ENCODE results near the gene GUCY1A2. TPM values are rescaled to one million over a fixed set of nuclear protein-coding genes. Genes with fewer than 3 reads are reported as not detected.
A peak's percentile ranks its signal among the peaks of the same experiment; 100 is the strongest.

The GUCY1A2 gene
- polyA plus RNA-seq, 1 donor (not counting 4 experiments of a cell fraction or from before 2014, with no cell fraction given): not detected

DNA sequence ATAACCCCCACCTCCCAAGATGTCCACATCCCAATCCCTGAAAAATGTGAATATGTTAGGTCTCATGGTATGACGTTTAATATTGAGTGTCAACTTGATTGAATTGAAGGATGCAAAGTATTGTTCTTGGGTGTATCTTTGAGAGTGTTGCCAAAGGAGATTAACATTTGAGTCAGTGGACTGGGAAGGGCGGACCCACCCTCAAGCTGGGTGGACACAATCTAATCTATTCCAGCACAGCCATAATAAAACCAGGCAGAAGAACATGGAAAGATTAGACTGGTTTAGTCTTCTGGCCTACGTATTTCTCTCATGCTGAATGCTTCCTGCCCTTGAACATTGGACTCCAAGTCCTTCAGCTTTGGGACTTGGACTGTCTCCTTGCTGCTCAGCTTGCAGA lies 315.5 kb downstream of the GUCY1A2 start:
- dilution Hi-C loops (cut with MboI; ENCODE audit: extremely low pct_ligation_motif_present, low sequenced_read_pairs): no loop called here
- FAIRE-seq: no peak

DNA sequence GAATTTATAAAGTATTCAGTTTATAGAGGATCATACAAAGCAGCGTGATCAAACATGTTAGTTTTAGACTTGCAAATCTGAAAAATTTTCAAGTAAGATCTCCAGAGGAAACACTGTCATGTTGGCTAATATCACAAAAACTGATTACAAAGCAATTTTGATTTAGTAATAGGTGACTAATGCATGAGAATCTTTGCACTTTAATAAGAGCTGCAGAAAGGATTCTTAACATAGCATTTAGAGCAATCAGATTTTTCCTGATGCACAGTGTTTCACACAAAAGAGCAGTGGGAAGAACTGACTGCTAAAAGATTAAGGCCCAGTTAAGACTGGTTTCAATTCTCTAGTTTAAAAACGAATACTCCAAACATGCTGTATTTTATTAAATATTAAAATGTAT lies 321.2 kb downstream of the GUCY1A2 start:
- peaks cover 18% of the 10 kb centered on the region for H3K4me1 ChIP-seq (ENCODE audit: control insufficient read depth, extremely low read depth, insufficient read depth, low read length)
- H3K36me3 ChIP-seq (ENCODE audit: control insufficient read depth in 2 of 2, extremely low read depth in 1 of 2, insufficient read depth in 2 of 2, low read length in 2 of 2): no peaks in the 10 kb centered on the region
- no peak for TF ChIP-seq EZH2 (IDR thresholded peaks at IDR 0.05; ENCODE audit: low read length)
- TF ChIP-seq, protein P1, sequence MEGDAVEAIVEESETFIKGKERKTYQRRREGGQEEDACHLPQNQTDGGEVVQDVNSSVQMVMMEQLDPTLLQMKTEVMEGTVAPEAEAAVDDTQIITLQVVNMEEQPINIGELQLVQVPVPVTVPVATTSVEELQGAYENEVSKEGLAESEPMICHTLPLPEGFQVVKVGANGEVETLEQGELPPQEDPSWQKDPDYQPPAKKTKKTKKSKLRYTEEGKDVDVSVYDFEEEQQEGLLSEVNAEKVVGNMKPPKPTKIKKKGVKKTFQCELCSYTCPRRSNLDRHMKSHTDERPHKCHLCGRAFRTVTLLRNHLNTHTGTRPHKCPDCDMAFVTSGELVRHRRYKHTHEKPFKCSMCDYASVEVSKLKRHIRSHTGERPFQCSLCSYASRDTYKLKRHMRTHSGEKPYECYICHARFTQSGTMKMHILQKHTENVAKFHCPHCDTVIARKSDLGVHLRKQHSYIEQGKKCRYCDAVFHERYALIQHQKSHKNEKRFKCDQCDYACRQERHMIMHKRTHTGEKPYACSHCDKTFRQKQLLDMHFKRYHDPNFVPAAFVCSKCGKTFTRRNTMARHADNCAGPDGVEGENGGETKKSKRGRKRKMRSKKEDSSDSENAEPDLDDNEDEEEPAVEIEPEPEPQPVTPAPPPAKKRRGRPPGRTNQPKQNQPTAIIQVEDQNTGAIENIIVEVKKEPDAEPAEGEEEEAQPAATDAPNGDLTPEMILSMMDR (optimal IDR thresholded peaks at IDR 0.05 in 1 of 3, IDR thresholded peaks at IDR 0.05 in 1 of 3, conservative IDR thresholded peaks at IDR 0.05 in 1 of 3; ENCODE audit: extremely low read depth in 1 of 3, insufficient read depth in 2 of 3, low read length in 3 of 3): no peak
- no peak overlapping the region for H2AFZ ChIP-seq (ENCODE audit: control insufficient read depth, low read length)
- H3K9me1 ChIP-seq (ENCODE audit: control insufficient read depth, extremely low read depth, insufficient read depth, low read length): no peaks in the 10 kb centered on the region
- FAIRE-seq (no peak), DNase-seq (ENCODE audit: low read depth, low spot score) (peak; percentile 17)
- no peaks in the 10 kb centered on the region for H4K20me1 ChIP-seq (ENCODE audit: control insufficient read depth, extremely low read depth, insufficient read depth, low read length)
- no peaks in the 10 kb centered on the region for H3K79me2 ChIP-seq (ENCODE audit: control insufficient read depth, insufficient read depth, low read length)
- H3K27me3 ChIP-seq (ENCODE audit: control insufficient read depth, extremely low read depth, insufficient read depth, low read length): no peaks in the 10 kb centered on the region
- no peak overlapping the region for H3K9ac ChIP-seq (ENCODE audit: control insufficient read depth, extremely low read depth, insufficient read depth, low read length)
- dilution Hi-C loops (cut with MboI; ENCODE audit: extremely low pct_ligation_motif_present, low sequenced_read_pairs): no loop called here
- H3K4me3 ChIP-seq (ENCODE audit: control insufficient read depth in 2 of 3, extremely low read depth in 1 of 3, insufficient read depth in 2 of 3, low read depth in 1 of 3, low read length in 3 of 3): peak overlapping the region in 1 of 3 experiments; percentile 30
- peak overlapping the region; percentile 13 for H3K27ac ChIP-seq (ENCODE audit: control insufficient read depth, insufficient read depth, low read length)
- H3K4me2 ChIP-seq (ENCODE audit: control insufficient read depth, extremely low read depth, insufficient read depth, low read depth, low read length): no peak overlapping the region
- no peaks in the 10 kb centered on the region for H3K9me3 ChIP-seq (ENCODE audit: control insufficient read depth, low read depth, low read length)

More for the DNA sequence above, 315.5 kb downstream of the GUCY1A2 start:
- H4K20me1 ChIP-seq (ENCODE audit: control insufficient read depth, extremely low read depth, insufficient read depth, low read length): no peaks in the 10 kb centered on the region
- no peak overlapping the region for H3K4me2 ChIP-seq (ENCODE audit: control insufficient read depth, extremely low read depth, insufficient read depth, low read depth, low read length)
- no peak overlapping the region for H3K4me3 ChIP-seq (ENCODE audit: control insufficient read depth in 2 of 3, extremely low read depth in 1 of 3, insufficient read depth in 2 of 3, low read depth in 1 of 3, low read length in 3 of 3)
- H3K9ac ChIP-seq (ENCODE audit: control insufficient read depth, extremely low read depth, insufficient read depth, low read length): no peak overlapping the region
- no peaks in the 10 kb centered on the region for H3K79me2 ChIP-seq (ENCODE audit: control insufficient read depth, insufficient read depth, low read length)
- H3K4me1 ChIP-seq (ENCODE audit: control insufficient read depth, extremely low read depth, insufficient read depth, low read length): no peaks in the 10 kb centered on the region
- H3K36me3 ChIP-seq (ENCODE audit: control insufficient read depth in 2 of 2, extremely low read depth in 1 of 2, insufficient read depth in 2 of 2, low read length in 2 of 2): no peaks in the 10 kb centered on the region
- no peak for DNase-seq (ENCODE audit: low read depth, low spot score)
- no peak overlapping the region for H2AFZ ChIP-seq (ENCODE audit: control insufficient read depth, low read length)
- no peaks in the 10 kb centered on the region for H3K27me3 ChIP-seq (ENCODE audit: control insufficient read depth, extremely low read depth, insufficient read depth, low read length)
- no peak overlapping the region for H3K27ac ChIP-seq (ENCODE audit: control insufficient read depth, insufficient read depth, low read length)
- TF ChIP-seq EZH2 (IDR thresholded peaks at IDR 0.05; ENCODE audit: low read length): no peak
- TF ChIP-seq, protein P1 (optimal IDR thresholded peaks at IDR 0.05 in 1 of 3, IDR thresholded peaks at IDR 0.05 in 1 of 3, conservative IDR thresholded peaks at IDR 0.05 in 1 of 3; ENCODE audit: extremely low read depth in 1 of 3, insufficient read depth in 2 of 3, low read length in 3 of 3): no peak
- no peaks in the 10 kb centered on the region for H3K9me1 ChIP-seq (ENCODE audit: control insufficient read depth, extremely low read depth, insufficient read depth, low read length)
- no peaks in the 10 kb centered on the region for H3K9me3 ChIP-seq (ENCODE audit: control insufficient read depth, low read depth, low read length)

Measured in keratinocyte (primary cell).